ENCODE results near the gene NFATC1. TPM values are rescaled to one million over a fixed set of nuclear protein-coding genes. Genes with fewer than 3 reads are reported as not detected.

Gene NFATC1
- total RNA-seq, 4 donors from 2014 or later: 2.1 to 41.3 (median 7.6) TPM

DNA sequence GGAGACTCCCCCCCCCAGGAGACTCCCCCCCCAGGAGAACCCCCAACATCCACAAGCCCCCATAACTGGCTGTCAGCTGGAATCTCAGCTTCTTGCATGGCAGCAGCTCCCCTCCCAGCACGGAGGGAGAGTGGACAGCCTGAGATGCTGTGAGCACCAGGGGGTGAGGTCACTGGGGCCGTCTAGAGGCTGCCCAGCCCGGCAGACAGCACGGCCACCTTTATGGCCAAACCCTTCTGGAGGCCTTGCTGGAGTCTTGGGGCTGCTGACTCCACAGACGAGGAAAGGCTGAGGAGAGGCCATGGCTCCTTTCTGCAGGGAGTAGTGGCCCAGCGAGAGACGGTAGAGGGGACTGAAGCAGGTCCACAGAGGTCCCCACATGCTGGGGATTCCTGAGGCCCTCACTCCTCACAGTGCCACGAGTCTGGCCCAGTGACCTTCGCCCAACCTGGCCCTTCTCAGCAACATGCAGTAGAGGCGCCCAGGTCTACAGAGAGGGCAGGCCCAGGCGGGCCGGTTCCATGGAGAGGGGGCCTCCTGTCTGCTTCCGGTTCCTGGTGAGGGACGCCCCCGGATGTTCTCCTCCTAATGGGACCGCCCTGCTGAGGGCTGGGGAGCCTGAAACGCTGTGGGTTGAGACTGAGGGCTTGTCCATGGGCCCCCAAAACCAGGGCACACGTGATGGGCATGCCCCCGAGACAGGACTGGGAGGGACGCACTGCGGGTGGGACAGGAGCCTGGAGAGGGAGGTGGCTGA lies 161.3 kb downstream of the NFATC1 start:
- H3K9me3 ChIP-seq: no peaks in the 10 kb centered on the region
- H3K27ac ChIP-seq: no peak overlapping the region
- DNase-seq: peak in 2 of 3 donors; percentile 36 to 39
- no peaks in the 10 kb centered on the region for H3K4me1 ChIP-seq
- H3K4me3 ChIP-seq: no peak overlapping the region
- no peak for TF ChIP-seq POLR2A (IDR thresholded peaks at IDR 0.05)
- TF ChIP-seq, protein P1, sequence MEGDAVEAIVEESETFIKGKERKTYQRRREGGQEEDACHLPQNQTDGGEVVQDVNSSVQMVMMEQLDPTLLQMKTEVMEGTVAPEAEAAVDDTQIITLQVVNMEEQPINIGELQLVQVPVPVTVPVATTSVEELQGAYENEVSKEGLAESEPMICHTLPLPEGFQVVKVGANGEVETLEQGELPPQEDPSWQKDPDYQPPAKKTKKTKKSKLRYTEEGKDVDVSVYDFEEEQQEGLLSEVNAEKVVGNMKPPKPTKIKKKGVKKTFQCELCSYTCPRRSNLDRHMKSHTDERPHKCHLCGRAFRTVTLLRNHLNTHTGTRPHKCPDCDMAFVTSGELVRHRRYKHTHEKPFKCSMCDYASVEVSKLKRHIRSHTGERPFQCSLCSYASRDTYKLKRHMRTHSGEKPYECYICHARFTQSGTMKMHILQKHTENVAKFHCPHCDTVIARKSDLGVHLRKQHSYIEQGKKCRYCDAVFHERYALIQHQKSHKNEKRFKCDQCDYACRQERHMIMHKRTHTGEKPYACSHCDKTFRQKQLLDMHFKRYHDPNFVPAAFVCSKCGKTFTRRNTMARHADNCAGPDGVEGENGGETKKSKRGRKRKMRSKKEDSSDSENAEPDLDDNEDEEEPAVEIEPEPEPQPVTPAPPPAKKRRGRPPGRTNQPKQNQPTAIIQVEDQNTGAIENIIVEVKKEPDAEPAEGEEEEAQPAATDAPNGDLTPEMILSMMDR (IDR thresholded peaks at IDR 0.05): no peak
- H3K36me3 ChIP-seq: no peaks in the 10 kb centered on the region
- H3K27me3 ChIP-seq: no peaks in the 10 kb centered on the region

DNA sequence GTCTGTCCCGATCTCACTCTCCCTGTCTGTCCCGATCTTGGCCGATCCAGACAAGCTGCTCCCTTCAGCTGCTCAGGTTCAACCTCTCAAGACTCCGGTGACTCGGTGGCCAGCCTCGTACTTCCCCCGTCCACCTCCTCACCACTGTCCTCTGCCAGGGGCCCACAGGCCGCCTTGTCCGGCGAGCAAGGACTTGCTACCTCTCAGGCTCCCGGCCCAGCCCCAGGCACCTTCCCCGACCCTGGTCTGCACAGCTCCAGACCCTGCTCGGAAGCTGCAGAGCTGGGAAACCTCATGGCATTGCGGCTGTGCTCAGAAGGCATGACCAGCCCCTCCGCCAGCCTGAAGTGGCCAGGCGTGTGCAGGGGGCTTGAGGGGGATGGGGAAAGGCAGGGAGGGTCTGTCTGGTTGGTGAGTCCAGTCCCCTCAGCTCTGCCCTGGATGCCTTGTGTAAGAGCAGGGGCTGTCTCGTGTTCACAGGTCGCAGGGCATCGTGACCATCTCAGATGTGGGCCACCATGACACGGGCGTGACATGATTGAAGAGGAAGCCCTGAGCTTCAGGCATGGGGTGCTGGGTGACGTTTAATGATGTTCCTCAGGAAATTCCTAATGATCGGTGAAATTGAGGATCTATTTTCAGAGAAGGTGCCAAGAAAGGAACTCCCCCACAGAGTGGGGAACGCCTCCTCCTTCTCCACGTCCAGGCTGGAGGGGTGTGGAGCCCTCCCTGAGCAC lies 162.6 kb downstream of the NFATC1 start:
- no peaks in the 10 kb centered on the region for H3K36me3 ChIP-seq
- TF ChIP-seq, protein P1 (IDR thresholded peaks at IDR 0.05): no peak
- no peak for TF ChIP-seq POLR2A (IDR thresholded peaks at IDR 0.05)
- no peaks in the 10 kb centered on the region for H3K9me3 ChIP-seq
- no peaks in the 10 kb centered on the region for H3K4me1 ChIP-seq
- DNase-seq: peak in 1 of 3 donors; percentile 39
- no peak overlapping the region for H3K27ac ChIP-seq
- no peaks in the 10 kb centered on the region for H3K27me3 ChIP-seq
- H3K4me3 ChIP-seq: no peak overlapping the region

DNA sequence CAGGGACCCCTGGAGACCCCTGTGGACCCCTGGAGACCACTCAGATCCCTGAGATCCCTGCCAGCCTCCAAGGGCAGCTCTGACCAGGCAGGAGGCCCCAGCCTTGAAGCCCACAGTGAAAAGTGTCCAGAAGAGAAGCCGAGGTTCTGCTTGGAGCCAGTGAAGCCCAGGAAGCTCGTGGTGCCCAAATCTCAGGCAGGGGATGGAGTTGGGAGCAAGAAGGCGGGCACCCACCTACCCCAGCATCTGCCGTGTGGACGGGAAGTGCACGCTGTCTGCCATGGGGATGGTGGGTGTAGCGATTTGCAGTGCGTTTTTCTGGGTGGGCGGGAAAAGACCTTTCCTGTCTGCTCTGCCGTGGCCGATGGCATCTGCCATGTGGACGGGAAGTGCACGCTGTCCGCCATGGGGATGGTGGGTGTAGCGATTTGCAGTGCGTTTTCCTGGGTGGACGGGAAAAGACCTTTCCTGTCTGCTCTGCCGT lies 163.2 kb downstream of the NFATC1 start:
- no peak overlapping the region for H3K4me3 ChIP-seq
- H3K4me1 ChIP-seq: no peaks in the 10 kb centered on the region
- H3K9me3 ChIP-seq: no peaks in the 10 kb centered on the region
- no peaks in the 10 kb centered on the region for H3K27me3 ChIP-seq
- no peaks in the 10 kb centered on the region for H3K36me3 ChIP-seq
- no peak overlapping the region for H3K27ac ChIP-seq
- peak in 1 of 3 donors; percentile 34 for DNase-seq
- no peak for TF ChIP-seq POLR2A (IDR thresholded peaks at IDR 0.05)
- TF ChIP-seq, protein P1 (IDR thresholded peaks at IDR 0.05): no peak

DNA sequence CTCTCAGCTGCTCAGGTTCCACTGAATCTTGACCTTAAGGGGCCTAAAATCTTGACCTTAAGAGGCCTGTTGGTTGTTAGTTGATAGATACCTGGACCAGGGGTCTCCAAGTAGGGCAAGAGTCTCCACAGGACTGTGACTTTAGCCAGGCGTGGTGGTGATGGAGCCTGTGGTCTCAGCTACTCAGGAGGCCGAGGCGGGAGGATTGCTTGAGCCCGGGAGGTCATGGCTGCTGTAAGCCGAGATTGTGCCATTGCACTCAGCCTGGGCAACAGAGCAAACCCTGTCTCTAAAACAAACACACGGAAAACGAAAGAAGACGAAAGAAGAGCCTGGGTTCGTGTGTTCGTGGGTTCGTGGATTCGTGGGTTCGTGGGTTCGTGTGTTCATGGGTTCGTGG lies 163.7 kb downstream of the NFATC1 start:
- H3K36me3 ChIP-seq: no peaks in the 10 kb centered on the region
- no peaks in the 10 kb centered on the region for H3K9me3 ChIP-seq
- no peak overlapping the region for H3K27ac ChIP-seq
- TF ChIP-seq, protein P1 (IDR thresholded peaks at IDR 0.05): no peak
- TF ChIP-seq POLR2A (IDR thresholded peaks at IDR 0.05): no peak
- H3K4me3 ChIP-seq: no peak overlapping the region
- no peaks in the 10 kb centered on the region for H3K4me1 ChIP-seq
- DNase-seq: peak in 1 of 3 donors; percentile 10
- no peaks in the 10 kb centered on the region for H3K27me3 ChIP-seq

DNA sequence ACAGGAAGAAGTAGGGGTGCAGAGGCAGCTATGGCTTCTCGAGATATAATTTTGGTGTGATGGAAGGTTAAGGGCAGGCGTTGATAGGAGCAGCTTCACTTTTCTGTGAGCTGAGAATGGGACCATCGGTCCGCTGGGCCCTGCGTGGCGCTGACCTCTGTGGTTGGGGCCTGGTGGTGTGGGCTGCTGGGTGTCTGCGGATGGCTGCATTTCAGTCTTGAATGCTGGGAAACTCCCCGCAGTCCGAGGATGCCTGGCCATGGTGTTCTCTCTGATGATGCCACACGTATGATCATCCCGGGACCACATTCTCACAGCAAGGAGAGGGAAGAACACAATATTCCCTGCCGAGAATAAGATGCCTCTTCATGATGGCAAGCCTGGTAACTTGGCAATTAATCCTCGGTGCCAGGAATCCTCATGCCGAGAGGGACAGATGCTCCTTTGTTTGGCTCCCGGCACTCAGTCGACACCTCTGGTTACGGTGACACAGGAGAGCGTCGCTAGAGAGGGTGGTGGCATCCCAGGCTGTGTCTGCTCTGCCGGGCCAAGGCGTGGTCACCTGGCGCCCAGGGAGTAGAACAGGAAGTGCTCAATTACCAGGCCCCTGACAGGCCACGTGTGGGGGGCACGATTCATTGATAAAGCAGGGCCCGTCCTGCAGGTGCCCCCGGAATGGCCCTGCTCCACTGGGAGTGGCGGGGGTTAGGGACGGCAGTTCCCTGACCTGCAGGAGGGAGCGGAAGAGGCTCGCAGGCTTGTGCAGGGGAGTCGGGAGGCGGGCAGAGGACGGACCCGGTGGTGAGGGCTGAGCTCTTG lies 164.5 kb downstream of the NFATC1 start:
- Histone ChIP-seq H3K9me3 (no peaks in the 10 kb centered on the region), H3K27ac (no peak overlapping the region), H3K36me3 (no peaks in the 10 kb centered on the region), H3K27me3 (no peaks in the 10 kb centered on the region), H3K4me1 (no peaks in the 10 kb centered on the region), H3K4me3 (no peak overlapping the region)
- TF ChIP-seq POLR2A (IDR thresholded peaks at IDR 0.05): no peak
- TF ChIP-seq, protein P1 (IDR thresholded peaks at IDR 0.05): no peak
- DNase-seq: peak in 1 of 3 donors; percentile 31
